ENCODE results near the gene NT5DC3.

Gene NT5DC3

GRCh38 chr12:103855036-103855712 lies 14.1 kb upstream of the NT5DC3 start:
- Histone ChIP-seq H3K79me1 (ENCODE audit: low read depth, low read length) (no peaks in the 10 kb centered on the region), H2BK15ac (ENCODE audit: low read length) (no peak overlapping the region), H3K9ac (ENCODE audit: low read depth, low read length, poor library complexity) (no peak overlapping the region), H3K27ac (replicated peaks; ENCODE audit: low read length) (no peak overlapping the region), H3K4ac (ENCODE audit: low read length) (no peak overlapping the region), H2BK120ac (ENCODE audit: low read depth, low read length) (no peak overlapping the region), H2BK5ac (ENCODE audit: low read length) (no peak overlapping the region), H3K18ac (ENCODE audit: low read length) (no peak overlapping the region), H4K91ac (ENCODE audit: low read depth, low read length, poor library complexity) (no peak overlapping the region), H2AK5ac (ENCODE audit: low read depth, low read length) (no peak overlapping the region), H3K27me3 (ENCODE audit: control insufficient read depth in 3 of 3, insufficient read depth in 3 of 3, low read depth in 1 of 3, low read length in 3 of 3) (no peaks in the 10 kb centered on the region), H3K14ac (ENCODE audit: low read length) (no peak overlapping the region), H2AFZ (ENCODE audit: low read length) (no peak overlapping the region), H3K36me3 (replicated peaks in 1 of 2; ENCODE audit: control insufficient read depth in 2 of 2, insufficient read depth in 2 of 2, low read length in 2 of 2) (no peaks in the 10 kb centered on the region), H2BK12ac (ENCODE audit: low read length) (no peak overlapping the region), H4K8ac (ENCODE audit: low read depth, low read length) (no peak overlapping the region), H3K4me1 (ENCODE audit: control insufficient read depth in 2 of 2, insufficient read depth in 1 of 2, low read depth in 1 of 2, low read length in 2 of 2) (peaks cover 3 to 10% of the 10 kb centered on the region in 2 donors), H3K4me3 (ENCODE audit: low read length in 2 of 2) (no peak overlapping the region), H3K23ac (ENCODE audit: low read depth, low read length, poor library complexity) (no peak overlapping the region), H3K4me2 (ENCODE audit: insufficient read depth, low read length, poor library complexity, severe bottlenecking) (no peak overlapping the region), H3K9me3 (replicated peaks in 1 of 2; ENCODE audit: control insufficient read depth in 2 of 2, insufficient read depth in 1 of 2, low read depth in 1 of 2, low read length in 2 of 2) (no peaks in the 10 kb centered on the region)
- no CpG with 5 or more reads among the region's 8 CpGs for WGBS, 2 donors (ENCODE audit: extremely low coverage in 2 of 2, insufficient read length in 2 of 2, insufficient replicate concordance in 1 of 2)
- no peak for DNase-seq (ENCODE audit: low spot score)

- H3K4ac ChIP-seq (ENCODE audit: low read length): no peak overlapping the region
- no peak overlapping the region for H2BK5ac ChIP-seq (ENCODE audit: low read length)
- H3K79me1 ChIP-seq (ENCODE audit: low read depth, low read length): no peaks in the 10 kb centered on the region
- no peaks in the 10 kb centered on the region for H3K9me3 ChIP-seq (replicated peaks in 1 of 2; ENCODE audit: control insufficient read depth in 2 of 2, insufficient read depth in 1 of 2, low read depth in 1 of 2, low read length in 2 of 2)
- H3K9ac ChIP-seq (ENCODE audit: low read depth, low read length, poor library complexity): no peak overlapping the region
- H4K91ac ChIP-seq (ENCODE audit: low read depth, low read length, poor library complexity): no peak overlapping the region
- H3K4me1 ChIP-seq (ENCODE audit: control insufficient read depth in 2 of 2, insufficient read depth in 1 of 2, low read depth in 1 of 2, low read length in 2 of 2): peaks cover 3 to 10% of the 10 kb centered on the region in 2 donors
- H2BK15ac ChIP-seq (ENCODE audit: low read length): no peak overlapping the region
- H2AFZ ChIP-seq (ENCODE audit: low read length): no peak overlapping the region
- H3K4me2 ChIP-seq (ENCODE audit: insufficient read depth, low read length, poor library complexity, severe bottlenecking): no peak overlapping the region
- H3K14ac ChIP-seq (ENCODE audit: low read length): no peak overlapping the region
- no peak overlapping the region for H4K8ac ChIP-seq (ENCODE audit: low read depth, low read length)
- no CpG with 5 or more reads among the region's 6 CpGs for WGBS, 2 donors (ENCODE audit: extremely low coverage in 2 of 2, insufficient read length in 2 of 2, insufficient replicate concordance in 1 of 2)
- H3K18ac ChIP-seq (ENCODE audit: low read length): no peak overlapping the region
- H3K27me3 ChIP-seq (ENCODE audit: control insufficient read depth in 3 of 3, insufficient read depth in 3 of 3, low read depth in 1 of 3, low read length in 3 of 3): no peaks in the 10 kb centered on the region
- no peak overlapping the region for H2BK12ac ChIP-seq (ENCODE audit: low read length)
- no peak overlapping the region for H3K4me3 ChIP-seq (ENCODE audit: low read length in 2 of 2)
- H2BK120ac ChIP-seq (ENCODE audit: low read depth, low read length): no peak overlapping the region
- H3K36me3 ChIP-seq (replicated peaks in 1 of 2; ENCODE audit: control insufficient read depth in 2 of 2, insufficient read depth in 2 of 2, low read length in 2 of 2): no peaks in the 10 kb centered on the region
- no peak overlapping the region for H3K27ac ChIP-seq (replicated peaks; ENCODE audit: low read length)
- no peak for DNase-seq (ENCODE audit: low spot score)
- H2AK5ac ChIP-seq (ENCODE audit: low read depth, low read length): no peak overlapping the region
- no peak overlapping the region for H3K23ac ChIP-seq (ENCODE audit: low read depth, low read length, poor library complexity)
Measured at GRCh38 chr12:103854372-103854973, 13.4 kb upstream of the NT5DC3 start.

- H2BK120ac ChIP-seq (ENCODE audit: low read depth, low read length): no peak overlapping the region
- no peak overlapping the region for H3K4me2 ChIP-seq (ENCODE audit: insufficient read depth, low read length, poor library complexity, severe bottlenecking)
- DNase-seq (ENCODE audit: low spot score): no peak
- H3K36me3 ChIP-seq (replicated peaks in 1 of 2; ENCODE audit: control insufficient read depth in 2 of 2, insufficient read depth in 2 of 2, low read length in 2 of 2): no peaks in the 10 kb centered on the region
- H3K4me1 ChIP-seq (ENCODE audit: control insufficient read depth in 2 of 2, insufficient read depth in 1 of 2, low read depth in 1 of 2, low read length in 2 of 2): peaks cover 8 to 10% of the 10 kb centered on the region in 2 donors
- no peak overlapping the region for H2AFZ ChIP-seq (ENCODE audit: low read length)
- no peaks in the 10 kb centered on the region for H3K9me3 ChIP-seq (replicated peaks in 1 of 2; ENCODE audit: control insufficient read depth in 2 of 2, insufficient read depth in 1 of 2, low read depth in 1 of 2, low read length in 2 of 2)
- WGBS, 2 donors (ENCODE audit: extremely low coverage in 2 of 2, insufficient read length in 2 of 2, insufficient replicate concordance in 1 of 2): no CpG with 5 or more reads among the region's 3 CpGs
- H3K23ac ChIP-seq (ENCODE audit: low read depth, low read length, poor library complexity): no peak overlapping the region
- H3K27me3 ChIP-seq (ENCODE audit: control insufficient read depth in 3 of 3, insufficient read depth in 3 of 3, low read depth in 1 of 3, low read length in 3 of 3): no peaks in the 10 kb centered on the region
- H3K14ac ChIP-seq (ENCODE audit: low read length): no peak overlapping the region
- no peak overlapping the region for H3K4me3 ChIP-seq (ENCODE audit: low read length in 2 of 2)
- no peak overlapping the region for H2AK5ac ChIP-seq (ENCODE audit: low read depth, low read length)
- no peak overlapping the region for H4K8ac ChIP-seq (ENCODE audit: low read depth, low read length)
- no peak overlapping the region for H3K18ac ChIP-seq (ENCODE audit: low read length)
- no peak overlapping the region for H4K91ac ChIP-seq (ENCODE audit: low read depth, low read length, poor library complexity)
- H3K27ac ChIP-seq (replicated peaks; ENCODE audit: low read length): no peak overlapping the region
- no peak overlapping the region for H2BK12ac ChIP-seq (ENCODE audit: low read length)
- no peak overlapping the region for H2BK5ac ChIP-seq (ENCODE audit: low read length)
- no peak overlapping the region for H3K4ac ChIP-seq (ENCODE audit: low read length)
- no peak overlapping the region for H2BK15ac ChIP-seq (ENCODE audit: low read length)
- no peak overlapping the region for H3K9ac ChIP-seq (ENCODE audit: low read depth, low read length, poor library complexity)
- no peaks in the 10 kb centered on the region for H3K79me1 ChIP-seq (ENCODE audit: low read depth, low read length)
Measured at GRCh38 chr12:103852498-103852997, 11.5 kb upstream of the NT5DC3 start.

- H3K4ac ChIP-seq (ENCODE audit: low read length): no peak overlapping the region
- no peak overlapping the region for H2BK5ac ChIP-seq (ENCODE audit: low read length)
- no peak overlapping the region for H3K23ac ChIP-seq (ENCODE audit: low read depth, low read length, poor library complexity)
- no peak overlapping the region for H4K8ac ChIP-seq (ENCODE audit: low read depth, low read length)
- no peak overlapping the region for H3K18ac ChIP-seq (ENCODE audit: low read length)
- no peak overlapping the region for H2BK12ac ChIP-seq (ENCODE audit: low read length)
- no peak overlapping the region for H3K14ac ChIP-seq (ENCODE audit: low read length)
- DNase-seq (ENCODE audit: low spot score): no peak
- H4K91ac ChIP-seq (ENCODE audit: low read depth, low read length, poor library complexity): no peak overlapping the region
- H3K36me3 ChIP-seq (replicated peaks in 1 of 2; ENCODE audit: control insufficient read depth in 2 of 2, insufficient read depth in 2 of 2, low read length in 2 of 2): no peaks in the 10 kb centered on the region
- H2AK5ac ChIP-seq (ENCODE audit: low read depth, low read length): no peak overlapping the region
- H3K27me3 ChIP-seq (ENCODE audit: control insufficient read depth in 3 of 3, insufficient read depth in 3 of 3, low read depth in 1 of 3, low read length in 3 of 3): no peaks in the 10 kb centered on the region
- H3K4me3 ChIP-seq (ENCODE audit: low read length in 2 of 2): no peak overlapping the region
- H3K27ac ChIP-seq (replicated peaks; ENCODE audit: low read length): no peak overlapping the region
- H3K4me1 ChIP-seq (ENCODE audit: control insufficient read depth in 2 of 2, insufficient read depth in 1 of 2, low read depth in 1 of 2, low read length in 2 of 2): peaks cover 8 to 10% of the 10 kb centered on the region in 2 donors
- H2BK15ac ChIP-seq (ENCODE audit: low read length): no peak overlapping the region
- H2BK120ac ChIP-seq (ENCODE audit: low read depth, low read length): no peak overlapping the region
- H3K9ac ChIP-seq (ENCODE audit: low read depth, low read length, poor library complexity): no peak overlapping the region
- H3K79me1 ChIP-seq (ENCODE audit: low read depth, low read length): no peaks in the 10 kb centered on the region
- no CpG with 5 or more reads among the region's 1 CpG for WGBS, 2 donors (ENCODE audit: extremely low coverage in 2 of 2, insufficient read length in 2 of 2, insufficient replicate concordance in 1 of 2)
- H2AFZ ChIP-seq (ENCODE audit: low read length): no peak overlapping the region
- H3K9me3 ChIP-seq (replicated peaks in 1 of 2; ENCODE audit: control insufficient read depth in 2 of 2, insufficient read depth in 1 of 2, low read depth in 1 of 2, low read length in 2 of 2): no peaks in the 10 kb centered on the region
- H3K4me2 ChIP-seq (ENCODE audit: insufficient read depth, low read length, poor library complexity, severe bottlenecking): no peak overlapping the region
Measured at GRCh38 chr12:103851127-103851526, 10.1 kb upstream of the NT5DC3 start.
